ENCODE measurements around the gene TBC1D8.

GRCh38 chr2:101111917-101112771 is 39.0 kb downstream of the TBC1D8 start:
- TF ChIP-seq, protein P1, sequence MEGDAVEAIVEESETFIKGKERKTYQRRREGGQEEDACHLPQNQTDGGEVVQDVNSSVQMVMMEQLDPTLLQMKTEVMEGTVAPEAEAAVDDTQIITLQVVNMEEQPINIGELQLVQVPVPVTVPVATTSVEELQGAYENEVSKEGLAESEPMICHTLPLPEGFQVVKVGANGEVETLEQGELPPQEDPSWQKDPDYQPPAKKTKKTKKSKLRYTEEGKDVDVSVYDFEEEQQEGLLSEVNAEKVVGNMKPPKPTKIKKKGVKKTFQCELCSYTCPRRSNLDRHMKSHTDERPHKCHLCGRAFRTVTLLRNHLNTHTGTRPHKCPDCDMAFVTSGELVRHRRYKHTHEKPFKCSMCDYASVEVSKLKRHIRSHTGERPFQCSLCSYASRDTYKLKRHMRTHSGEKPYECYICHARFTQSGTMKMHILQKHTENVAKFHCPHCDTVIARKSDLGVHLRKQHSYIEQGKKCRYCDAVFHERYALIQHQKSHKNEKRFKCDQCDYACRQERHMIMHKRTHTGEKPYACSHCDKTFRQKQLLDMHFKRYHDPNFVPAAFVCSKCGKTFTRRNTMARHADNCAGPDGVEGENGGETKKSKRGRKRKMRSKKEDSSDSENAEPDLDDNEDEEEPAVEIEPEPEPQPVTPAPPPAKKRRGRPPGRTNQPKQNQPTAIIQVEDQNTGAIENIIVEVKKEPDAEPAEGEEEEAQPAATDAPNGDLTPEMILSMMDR (IDR thresholded peaks at IDR 0.05; ENCODE audit: low read depth, low read length), result no peak
- TF ChIP-seq POLR2A (IDR thresholded peaks at IDR 0.05; ENCODE audit: extremely low read depth, insufficient read length), result no peak

Data from NB4 (cell line).